ENCODE data around the gene SUMF1.

DNA sequence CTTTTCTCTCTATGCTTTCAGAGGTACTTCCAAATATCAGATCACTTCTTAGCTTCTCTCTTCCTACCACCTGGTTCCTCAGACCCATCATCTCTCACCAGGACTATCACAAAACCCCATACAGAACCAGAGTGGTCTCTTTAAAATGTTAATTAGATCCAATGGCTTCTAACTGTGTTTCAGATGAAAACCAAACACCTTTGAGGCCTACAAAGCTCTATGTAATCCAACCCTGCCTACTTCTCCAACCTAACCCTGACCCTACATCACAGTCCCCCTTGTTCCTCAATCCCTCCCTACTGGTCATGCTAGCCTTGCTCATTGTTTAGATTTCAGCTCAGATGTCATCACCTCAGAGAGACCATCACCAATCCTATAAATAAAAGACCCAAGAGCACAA is 34.8 kb downstream of the SUMF1 start:
- TF ChIP-seq POLR2AphosphoS5 (IDR thresholded peaks at IDR 0.05; ENCODE audit: low read depth, low read length), result no peak
- TF ChIP-seq POLR2A (IDR thresholded peaks at IDR 0.05; ENCODE audit: low read depth, low read length), result no peak
- no peak for TF ChIP-seq TAF1 (IDR thresholded peaks at IDR 0.05; ENCODE audit: borderline replicate concordance, low read depth, low read length)
